CD4-positive, alpha-beta T cell (primary cell): ENCODE data around the gene DYNC1LI1. TPM values are rescaled to one million over a fixed set of nuclear protein-coding genes. Genes with fewer than 3 reads are reported as not detected.

Experiments used
- ATAC-seq: fragments of 200-7000 bp; cut with Tn5 transposase; one replicate; pipeline ENCODE4 v1.10.0; 2022; ENCODE audit warnings: mild to moderate bottlenecking; ENCODE audit not compliant: poor library complexity
- CTCF ChIA-PET: fragments of 350-600 bp; sonication (Branson Sonifier 250); formaldehyde crosslinking; loops from one replicate; lab custom pipeline; 2021; ENCODE audit warnings: antibody characterized with exemption, inconsistent platforms; lab: Charles Lee
- POLR2A ChIA-PET: fragments of 350-600 bp; sonication (Branson Sonifier 250); formaldehyde crosslinking; loops from one replicate; lab custom pipeline; 2021; ENCODE audit warnings: antibody characterized with exemption, inconsistent platforms; lab: Charles Lee
- DNase-seq, 14 experiments: peaks; one replicate each; pipeline ENCODE4 v3.0.0-alpha.2; 2013 to 2020; ENCODE audit warnings: mixed read lengths in 2 of 14
- H3K27ac ChIP-seq, 2 donors: one replicate each; pipeline versions ENCODE4 v1.5.1 to v1.7.0; 2013; ENCODE audit warnings: low read length in 2 of 2, low read depth in 1 of 2, mild to moderate bottlenecking in 1 of 2
- H3K27me3 ChIP-seq, 2 experiments: 1 replicate in 1 of 2; 2 replicates in 1 of 2; pipeline versions ENCODE4 v1.6.1 to v1.7.0; 2013; ENCODE audit warnings: low read length in 2 of 2, control low read depth in 1 of 2, mild to moderate bottlenecking in 1 of 2, moderate library complexity in 1 of 2; ENCODE audit not compliant: insufficient read depth in 2 of 2, control insufficient read depth in 1 of 2
- H3K36me3 ChIP-seq: one replicate; pipeline ENCODE4 v1.6.1; 2013; ENCODE audit warnings: low read length, control low read depth; ENCODE audit not compliant: insufficient read depth
- H3K4me1 ChIP-seq: one replicate; pipeline ENCODE4 v1.6.1; 2013; ENCODE audit warnings: low read length, control low read depth; ENCODE audit not compliant: insufficient read depth
- H3K4me3 ChIP-seq: one replicate; pipeline ENCODE4 v1.5.1; 2013; ENCODE audit warnings: mild to moderate bottlenecking, low read length, moderate library complexity
- H3K9me3 ChIP-seq, 2 experiments: 1 replicate in 1 of 2; 2 replicates in 1 of 2; pipeline versions ENCODE4 v1.6.1 to v1.7.0; 2013; ENCODE audit warnings: low read length in 2 of 2, mild to moderate bottlenecking in 2 of 2, control low read depth in 1 of 2, moderate library complexity in 1 of 2; ENCODE audit not compliant: control insufficient read depth in 1 of 2, insufficient read depth in 1 of 2
- H3K27ac Mint-ChIP-seq: one replicate; pipeline ENCODE4 v1.8.0; 2020; ENCODE audit warnings: mixed read lengths
- H3K27me3 Mint-ChIP-seq: one replicate; pipeline ENCODE4 v1.8.0; 2021; ENCODE audit warnings: mixed read lengths
- H3K36me3 Mint-ChIP-seq: one replicate; pipeline ENCODE4 v1.8.0; 2021; ENCODE audit warnings: low read depth, mixed read lengths
- H3K4me1 Mint-ChIP-seq: one replicate; pipeline ENCODE4 v1.8.0; 2021; ENCODE audit warnings: low read depth, mixed read lengths
- H3K4me3 Mint-ChIP-seq: one replicate; pipeline ENCODE4 v1.8.0; 2020; ENCODE audit warnings: mild to moderate bottlenecking, mixed read lengths
- H3K9me3 Mint-ChIP-seq: one replicate; pipeline ENCODE4 v1.8.0; 2020; ENCODE audit warnings: mixed read lengths
- intact Hi-C, 2 experiments: fragments of 100-400 bp; cut with DNase I in 1 of 2; cut with micrococcal nuclease in 1 of 2; formaldehyde crosslinking; loops; one replicate each; pipeline versions ENCODE4 v1.15.1 to v1.9.0; 2023 to 2025; cut with DNase I, micrococcal nuclease
- total RNA-seq, 174 experiments: library from RNA in 2 of 174; stranded (reverse) in 2 of 174; gene quantifications; one replicate each; pipeline ENCODE4 v1.2.3 and lab custom pipeline; 2021 to 2026
- TF ChIP-seq, protein P1 (sequence below): fragments of 200-600 bp; IDR thresholded peaks from one replicate; pipeline ENCODE4 v1.8.0; 2022; ENCODE audit warnings: antibody characterized with exemption, mild to moderate bottlenecking

DYNC1LI1 gene
- total RNA-seq, 2 experiments from 2014 or later: 28.1 to 28.3 TPM

DNA sequence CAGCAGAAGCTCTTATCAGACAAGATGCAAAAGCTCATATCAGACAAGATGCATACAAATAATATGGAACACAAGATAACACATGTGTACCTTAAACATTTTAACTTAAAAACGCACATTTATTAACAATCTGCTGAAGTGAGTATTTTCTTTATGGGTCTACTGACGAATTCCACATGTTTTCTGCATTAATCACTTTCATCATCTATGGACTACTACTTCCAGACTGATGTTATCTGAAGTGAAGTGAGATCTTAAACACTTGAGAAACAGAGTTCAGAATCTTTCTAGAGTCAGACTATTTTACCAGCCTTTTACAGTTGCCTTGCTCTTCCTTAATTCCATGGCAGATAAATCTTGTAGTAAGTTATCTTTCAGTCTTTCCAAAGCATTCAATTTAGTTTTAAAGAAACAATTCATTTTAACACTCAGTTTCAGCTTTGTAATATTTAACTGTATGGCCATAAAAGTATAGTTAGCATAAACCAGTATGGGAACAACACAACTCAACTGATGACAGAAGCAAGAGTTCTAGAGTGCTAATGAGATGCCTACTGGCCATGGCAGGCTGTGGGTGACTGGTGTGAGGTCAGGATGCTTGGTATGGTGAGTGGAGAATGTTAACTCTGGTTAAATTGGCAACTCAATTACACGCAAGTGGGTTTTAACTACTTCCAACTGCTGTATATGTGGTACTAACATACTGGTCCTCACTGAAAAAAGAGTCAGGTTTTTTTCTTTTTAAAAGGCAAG is 77.8 kb downstream of the DYNC1LI1 start:
- Histone ChIP-seq H3K27ac (no peak overlapping the region), H3K4me3 (no peak overlapping the region), H3K36me3 (peaks cover 21% of the 10 kb centered on the region), H3K27me3 (no peaks in the 10 kb centered on the region), H3K4me1 (peaks cover 32% of the 10 kb centered on the region), H3K9me3 (no peaks in the 10 kb centered on the region)
- TF ChIP-seq, protein P1, sequence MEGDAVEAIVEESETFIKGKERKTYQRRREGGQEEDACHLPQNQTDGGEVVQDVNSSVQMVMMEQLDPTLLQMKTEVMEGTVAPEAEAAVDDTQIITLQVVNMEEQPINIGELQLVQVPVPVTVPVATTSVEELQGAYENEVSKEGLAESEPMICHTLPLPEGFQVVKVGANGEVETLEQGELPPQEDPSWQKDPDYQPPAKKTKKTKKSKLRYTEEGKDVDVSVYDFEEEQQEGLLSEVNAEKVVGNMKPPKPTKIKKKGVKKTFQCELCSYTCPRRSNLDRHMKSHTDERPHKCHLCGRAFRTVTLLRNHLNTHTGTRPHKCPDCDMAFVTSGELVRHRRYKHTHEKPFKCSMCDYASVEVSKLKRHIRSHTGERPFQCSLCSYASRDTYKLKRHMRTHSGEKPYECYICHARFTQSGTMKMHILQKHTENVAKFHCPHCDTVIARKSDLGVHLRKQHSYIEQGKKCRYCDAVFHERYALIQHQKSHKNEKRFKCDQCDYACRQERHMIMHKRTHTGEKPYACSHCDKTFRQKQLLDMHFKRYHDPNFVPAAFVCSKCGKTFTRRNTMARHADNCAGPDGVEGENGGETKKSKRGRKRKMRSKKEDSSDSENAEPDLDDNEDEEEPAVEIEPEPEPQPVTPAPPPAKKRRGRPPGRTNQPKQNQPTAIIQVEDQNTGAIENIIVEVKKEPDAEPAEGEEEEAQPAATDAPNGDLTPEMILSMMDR: no peak
- Mint-ChIP-seq H3K36me3 (peaks cover 26% of the 10 kb centered on the region), H3K9me3 (no peaks in the 10 kb centered on the region), H3K27ac (no peak overlapping the region), H3K27me3 (no peaks in the 10 kb centered on the region), H3K4me3 (no peak overlapping the region), H3K4me1 (peaks cover 19% of the 10 kb centered on the region)
- POLR2A ChIA-PET: interaction anchor here (1.0 kb wide), 1 partner anchor 15 kb away, joined by 3 read pairs; no protein-coding TSS in a partner anchor
- intact Hi-C loops: no loop called here
- DNase-seq (no peak), ATAC-seq (no peak)
- CTCF ChIA-PET: no interaction called here

DNA sequence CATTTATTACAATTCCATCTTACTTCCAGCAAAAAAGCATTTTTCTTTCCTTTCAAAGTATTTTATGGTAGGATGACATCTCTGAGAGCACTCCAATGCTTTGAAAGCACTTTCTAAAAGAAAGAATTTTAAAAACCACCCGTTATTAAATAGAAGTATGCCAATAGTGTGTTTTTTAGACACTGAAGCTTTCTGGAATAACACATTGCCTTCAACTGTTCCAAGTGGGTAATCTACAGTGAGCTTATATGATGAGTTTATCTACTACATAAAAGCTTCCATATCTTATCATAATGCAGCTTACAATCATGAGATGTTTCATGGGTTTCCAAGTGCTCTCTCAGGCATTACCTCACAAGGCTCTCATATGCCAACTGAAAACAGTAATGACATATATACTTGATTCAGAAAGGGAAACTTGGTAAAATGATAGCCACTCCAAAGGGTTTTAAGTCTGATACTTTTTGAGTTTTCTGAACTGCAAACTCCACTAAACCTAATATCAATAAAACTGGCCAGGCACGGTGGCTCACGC is 82.1 kb downstream of the DYNC1LI1 start:
- POLR2A ChIA-PET: no interaction called here
- no peaks in the 10 kb centered on the region for H3K9me3 ChIP-seq
- TF ChIP-seq, protein P1: no peak
- peaks cover 52% of the 10 kb centered on the region for H3K36me3 Mint-ChIP-seq
- H3K9me3 Mint-ChIP-seq: no peaks in the 10 kb centered on the region
- no peak for DNase-seq
- H3K4me1 Mint-ChIP-seq: peaks cover 17% of the 10 kb centered on the region
- CTCF ChIA-PET: interaction anchor here (0.8 to 1.3 kb wide), 2 partner anchors 14 to 21 kb away, joined by 3 to 4 read pairs; no protein-coding TSS in a partner anchor
- H3K4me3 Mint-ChIP-seq: no peak overlapping the region
- ATAC-seq: no peak
- H3K27ac ChIP-seq: no peak overlapping the region
- peak overlapping the region; percentile 44 for H3K27ac Mint-ChIP-seq
- H3K4me1 ChIP-seq: peaks cover 12% of the 10 kb centered on the region
- intact Hi-C loops: no loop called here
- no peaks in the 10 kb centered on the region for H3K27me3 Mint-ChIP-seq
- H3K36me3 ChIP-seq: peaks cover 51% of the 10 kb centered on the region
- no peak overlapping the region for H3K4me3 ChIP-seq
- H3K27me3 ChIP-seq: no peaks in the 10 kb centered on the region

DNA sequence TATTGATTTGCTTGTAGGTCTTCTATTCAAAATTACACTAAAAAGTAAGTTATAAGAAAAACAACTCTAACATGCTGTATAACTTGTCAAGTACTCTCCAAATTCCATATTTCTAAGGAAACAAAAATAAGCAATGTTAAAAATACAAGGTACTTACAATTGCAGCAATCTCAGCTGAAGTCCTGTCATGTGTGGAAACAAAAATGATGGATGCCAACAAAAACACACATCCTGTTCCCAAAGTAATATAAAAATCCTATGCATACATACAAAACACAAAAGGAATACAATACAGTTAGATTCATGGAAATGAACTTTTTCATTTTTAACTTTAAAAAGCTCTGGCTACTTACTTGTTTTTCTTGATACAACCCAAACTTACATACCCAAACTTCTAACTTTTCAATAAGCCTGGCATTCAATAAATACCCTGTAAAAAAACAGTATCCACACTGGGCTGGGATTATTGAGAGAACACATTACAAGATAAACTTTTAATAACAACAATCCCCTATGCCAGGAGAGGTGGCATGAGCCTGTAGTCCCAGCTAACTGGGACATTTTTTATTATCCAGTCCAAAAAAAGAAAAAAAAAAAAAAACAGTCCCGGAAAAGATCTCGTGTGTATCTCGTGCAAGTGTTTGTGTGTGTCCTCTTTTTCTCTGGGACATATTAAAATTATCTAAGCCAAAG is 82.7 kb downstream of the DYNC1LI1 start:
- ATAC-seq: no peak
- no peak for DNase-seq
- peaks cover 20% of the 10 kb centered on the region for H3K4me1 Mint-ChIP-seq
- H3K9me3 Mint-ChIP-seq: no peaks in the 10 kb centered on the region
- H3K9me3 ChIP-seq: no peaks in the 10 kb centered on the region
- no peaks in the 10 kb centered on the region for H3K27me3 ChIP-seq
- ChIA-PET CTCF (interaction anchor here (0.8 kb wide), 1 partner anchor 13 kb away, joined by 3 read pairs; no protein-coding TSS in a partner anchor), POLR2A (no interaction called here)
- H3K36me3 Mint-ChIP-seq: peaks cover 58% of the 10 kb centered on the region
- H3K36me3 ChIP-seq: peaks cover 55% of the 10 kb centered on the region
- no peak overlapping the region for H3K4me3 Mint-ChIP-seq
- intact Hi-C loops: no loop called here
- peaks cover 5% of the 10 kb centered on the region for H3K4me1 ChIP-seq
- no peaks in the 10 kb centered on the region for H3K27me3 Mint-ChIP-seq
- TF ChIP-seq, protein P1: no peak
- H3K27ac Mint-ChIP-seq: peak overlapping the region; percentile 44
- no peak overlapping the region for H3K4me3 ChIP-seq
- H3K27ac ChIP-seq: no peak overlapping the region
